ENCODE results near the gene IFNK.

GRCh38 chr9:27572918-27573633, 49.0 kb downstream of the IFNK start, which contains the start of gene C9orf72:
- TF ChIP-seq CTCF (IDR thresholded peaks at IDR 0.05) (peak in 2 of 12 donors; percentile 17 to 33), POLR2A (IDR thresholded peaks at IDR 0.05) (peak in 1 of 2 donors; percentile 78)

Data from heart left ventricle (tissue), 13 donors.